ENCODE data around the gene DTD1.

The DTD1 gene

DNA sequence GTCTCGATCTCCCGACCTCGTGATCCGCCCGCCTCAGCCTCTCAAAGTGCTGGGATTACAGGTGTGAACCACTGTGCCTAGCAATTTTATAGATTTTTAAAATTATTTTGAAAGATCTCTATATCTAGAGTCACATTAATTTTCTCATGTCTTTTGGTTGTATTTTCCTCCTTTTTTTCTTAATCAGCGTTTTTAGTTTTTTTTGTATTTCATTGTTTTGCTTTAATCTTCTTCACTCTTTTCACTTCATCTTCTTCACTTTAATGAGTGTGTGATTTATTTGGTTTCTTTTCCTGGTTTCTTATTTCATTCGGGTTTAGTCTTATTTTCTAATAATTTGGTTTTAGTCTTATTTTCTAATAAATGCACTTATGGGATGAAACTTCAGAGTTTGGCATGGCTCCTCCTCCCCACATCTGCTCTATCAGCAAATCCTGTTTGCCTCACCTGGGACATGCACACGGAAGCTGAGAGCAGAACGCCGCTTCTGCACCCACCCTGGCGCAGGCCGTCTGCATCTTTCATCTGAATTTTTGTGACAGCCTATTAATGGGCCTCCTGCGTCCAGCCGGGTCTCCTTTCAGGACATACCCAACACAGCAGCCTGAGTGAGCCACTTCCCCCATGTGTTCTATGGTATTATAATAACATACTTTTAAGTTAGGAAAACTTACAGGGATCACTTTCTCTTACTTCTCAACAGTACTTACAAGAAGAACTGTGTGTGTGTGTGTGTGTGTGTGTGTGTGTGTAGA lies 35.5 kb downstream of the DTD1 start:
- H3K4me3 ChIP-seq (ENCODE audit: low read depth, low read length): no peak overlapping the region
- DNase-seq (ENCODE audit: low read depth, low spot score): no peak
- in situ Hi-C loops (cut with HindIII; ENCODE audit: low sequenced_read_pairs): no loop called here
- TF ChIP-seq CTCF (IDR thresholded peaks at IDR 0.05; ENCODE audit: low read depth, low read length): no peak

DNA sequence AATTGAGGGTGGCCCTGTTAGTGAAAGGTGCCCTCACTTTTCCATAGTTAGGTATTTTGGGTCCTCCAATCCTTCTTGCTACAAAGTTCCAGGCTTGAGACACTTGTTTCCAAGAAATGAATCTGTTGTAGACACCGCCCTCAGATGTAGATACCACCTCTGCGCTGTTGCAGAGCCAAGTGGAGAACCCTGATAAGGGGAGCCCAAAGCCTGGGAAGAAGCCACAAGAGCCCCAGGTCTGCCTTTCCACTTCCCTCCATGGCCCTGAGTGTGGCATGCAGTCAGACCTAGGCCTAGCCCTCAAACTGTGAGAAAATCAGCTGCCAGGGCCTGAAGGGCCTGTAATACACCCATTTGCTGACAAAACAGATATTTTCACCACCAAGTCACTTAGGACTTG lies 37.1 kb downstream of the DTD1 start:
- in situ Hi-C loops (cut with HindIII; ENCODE audit: low sequenced_read_pairs): no loop called here
- TF ChIP-seq CTCF (IDR thresholded peaks at IDR 0.05; ENCODE audit: low read depth, low read length): no peak

DNA sequence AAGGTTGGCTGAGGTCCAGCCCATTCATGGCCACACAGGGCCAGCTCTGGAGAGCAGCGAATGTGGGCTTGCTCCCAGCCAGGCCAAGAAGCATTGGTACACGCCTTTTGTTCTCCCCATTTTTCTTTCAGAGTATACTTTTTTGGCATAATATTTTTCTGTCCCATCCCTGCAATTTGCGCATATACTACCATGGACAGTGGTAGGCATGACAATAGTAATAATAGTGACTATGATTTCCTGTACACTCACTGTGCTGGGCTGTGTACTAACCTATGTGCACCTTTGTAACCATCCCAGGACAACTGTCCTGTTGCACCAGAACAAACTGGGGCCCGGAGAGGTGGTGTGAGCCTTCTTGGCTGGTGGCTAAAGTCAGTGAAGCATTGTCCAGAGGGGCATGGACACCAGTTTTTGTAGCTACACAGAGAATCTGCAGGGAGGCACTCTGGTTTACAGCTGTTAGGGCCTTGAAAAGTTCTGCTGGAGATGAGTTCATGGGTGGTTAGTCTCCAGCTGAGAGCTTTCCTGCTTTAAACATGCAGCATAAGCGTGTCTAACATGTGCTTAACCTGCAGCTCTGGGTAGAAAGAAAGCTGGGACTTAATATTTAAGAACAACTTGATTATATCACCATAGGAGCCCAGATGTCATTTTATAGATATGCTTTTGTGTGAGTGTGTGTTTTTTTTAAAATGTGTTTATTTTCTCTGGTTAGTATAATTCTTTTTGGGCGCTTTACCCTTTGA lies 38.2 kb downstream of the DTD1 start:
- DNase-seq (ENCODE audit: low read depth, low spot score): peak; percentile 25

More for the DNA sequence above, 37.1 kb downstream of the DTD1 start:
- no peak for DNase-seq (ENCODE audit: low read depth, low spot score)
- H3K4me3 ChIP-seq (ENCODE audit: low read depth, low read length): no peak overlapping the region

GRCh38 chr20:18628330-18628920 lies 40.6 kb downstream of the DTD1 start:
- peak; percentile 74 for TF ChIP-seq CTCF (IDR thresholded peaks at IDR 0.05; ENCODE audit: low read depth, low read length)
- no peak overlapping the region for H3K4me3 ChIP-seq (ENCODE audit: low read depth, low read length)
- in situ Hi-C loops (cut with HindIII; ENCODE audit: low sequenced_read_pairs): no loop called here
- DNase-seq (ENCODE audit: low read depth, low spot score): no peak

More for the DNA sequence above, 38.2 kb downstream of the DTD1 start:
- in situ Hi-C loops (cut with HindIII; ENCODE audit: low sequenced_read_pairs): no loop called here
- no peak overlapping the region for H3K4me3 ChIP-seq (ENCODE audit: low read depth, low read length)
- no peak for TF ChIP-seq CTCF (IDR thresholded peaks at IDR 0.05; ENCODE audit: low read depth, low read length)

- DNase-seq (ENCODE audit: low read depth, low spot score): peak; percentile 72
- peak; percentile 100 for TF ChIP-seq CTCF (IDR thresholded peaks at IDR 0.05; ENCODE audit: low read depth, low read length)
- in situ Hi-C loops (cut with HindIII; ENCODE audit: low sequenced_read_pairs): no loop called here
- no peak overlapping the region for H3K4me3 ChIP-seq (ENCODE audit: low read depth, low read length)
Observed at GRCh38 chr20:18632196-18632789, 44.4 kb downstream of the DTD1 start.

- in situ Hi-C loops (cut with HindIII; ENCODE audit: low sequenced_read_pairs): no loop called here
- no peak overlapping the region for H3K4me3 ChIP-seq (ENCODE audit: low read depth, low read length)
- no peak for DNase-seq (ENCODE audit: low read depth, low spot score)
- no peak for TF ChIP-seq CTCF (IDR thresholded peaks at IDR 0.05; ENCODE audit: low read depth, low read length)
Observed at GRCh38 chr20:18633411-18633810, 45.6 kb downstream of the DTD1 start.
